ENCODE measurements around the gene CDH4. TPM values are rescaled to one million over a fixed set of nuclear protein-coding genes. Genes with fewer than 3 reads are reported as not detected.
"Not testable (repeated sequence)": the region's sequence is repeated elsewhere in the genome, so short reads cannot be mapped to it uniquely, and the experiment has no call there.

Gene CDH4
- total RNA-seq, 2 donors from 2014 or later: not detected

DNA sequence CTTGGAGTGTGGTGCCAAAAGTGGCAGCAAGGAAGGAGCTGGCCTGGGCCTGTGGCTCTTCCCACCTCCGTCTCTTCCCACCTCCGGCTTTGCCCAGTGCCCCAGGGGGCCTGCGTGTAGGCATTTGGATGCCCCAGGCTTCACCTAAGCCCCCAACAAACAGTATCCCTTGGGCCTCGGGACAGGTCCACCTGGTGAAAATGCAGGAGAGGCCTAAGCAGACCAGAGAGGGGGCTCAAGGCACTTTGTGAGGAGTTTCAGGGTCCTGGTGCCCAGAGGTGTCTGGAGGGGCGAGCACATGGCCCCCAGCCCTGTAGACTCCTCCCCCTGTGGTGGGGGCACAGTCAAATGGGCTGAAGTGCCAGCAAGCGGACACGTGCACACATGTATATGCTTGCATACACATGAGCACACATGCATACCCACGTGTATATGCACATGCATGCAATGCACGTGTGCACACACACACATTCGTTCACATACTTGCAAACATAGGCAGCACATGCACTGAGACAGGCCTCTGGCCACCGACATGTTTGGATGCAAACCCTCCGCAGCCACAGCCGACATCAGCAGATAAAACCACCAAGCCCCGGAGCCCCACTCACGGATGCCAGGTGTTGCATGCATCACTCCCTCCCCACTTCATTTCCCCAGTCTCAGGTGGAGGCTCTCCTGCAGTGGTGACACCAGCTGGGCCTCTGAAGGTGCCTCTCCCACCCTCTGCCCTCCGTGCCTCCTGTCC, 689.1 kb downstream of the CDH4 start:
- H3K36me3 ChIP-seq: no peaks in the 10 kb centered on the region
- DNase-seq (ENCODE audit: low spot score): no peak
- H3K4me3 ChIP-seq: no peak overlapping the region
- no peaks in the 10 kb centered on the region for H3K4me1 ChIP-seq (ENCODE audit: control insufficient read depth in 1 of 2, low read depth in 2 of 2)
- TF ChIP-seq CTCF (IDR thresholded peaks at IDR 0.05): no peak
- ATAC-seq (ENCODE audit: insufficient number of reproducible peaks, low FRiP score, low read depth): no peak
- H3K9me3 ChIP-seq: no peaks in the 10 kb centered on the region
- H3K27me3 ChIP-seq (replicated peaks; ENCODE audit: insufficient read depth): no peaks in the 10 kb centered on the region
- no peak overlapping the region for H3K27ac ChIP-seq

GRCh38 chr20:61941721-61942405, 689.8 kb downstream of the CDH4 start:
- no peaks in the 10 kb centered on the region for H3K27me3 ChIP-seq (replicated peaks; ENCODE audit: insufficient read depth)
- ATAC-seq (ENCODE audit: insufficient number of reproducible peaks, low FRiP score, low read depth): no peak

GRCh38 chr20:61942526-61942925, 690.5 kb downstream of the CDH4 start:
- Histone ChIP-seq H3K9me3 (no peaks in the 10 kb centered on the region), H3K36me3 (no peaks in the 10 kb centered on the region), H3K27me3 (replicated peaks; ENCODE audit: insufficient read depth) (no peaks in the 10 kb centered on the region), H3K27ac (no peak overlapping the region), H3K4me3 (no peak overlapping the region), H3K4me1 (ENCODE audit: control insufficient read depth in 1 of 2, low read depth in 2 of 2) (no peaks in the 10 kb centered on the region)
- ATAC-seq (ENCODE audit: insufficient number of reproducible peaks, low FRiP score, low read depth) (no peak), DNase-seq (ENCODE audit: low spot score) (no peak)
- TF ChIP-seq CTCF (IDR thresholded peaks at IDR 0.05): no peak

More at GRCh38 chr20:61941721-61942405, 689.8 kb downstream of the CDH4 start:
- Histone ChIP-seq H3K9me3 (no peaks in the 10 kb centered on the region), H3K4me1 (ENCODE audit: control insufficient read depth in 1 of 2, low read depth in 2 of 2) (no peaks in the 10 kb centered on the region), H3K4me3 (no peak overlapping the region), H3K36me3 (no peaks in the 10 kb centered on the region), H3K27ac (no peak overlapping the region)
- no peak for TF ChIP-seq CTCF (IDR thresholded peaks at IDR 0.05)
- no peak for DNase-seq (ENCODE audit: low spot score)

- not testable (repeated sequence) for H3K27ac ChIP-seq
Measured at GRCh38 chr20:61944967-61945366, 692.9 kb downstream of the CDH4 start.

DNA sequence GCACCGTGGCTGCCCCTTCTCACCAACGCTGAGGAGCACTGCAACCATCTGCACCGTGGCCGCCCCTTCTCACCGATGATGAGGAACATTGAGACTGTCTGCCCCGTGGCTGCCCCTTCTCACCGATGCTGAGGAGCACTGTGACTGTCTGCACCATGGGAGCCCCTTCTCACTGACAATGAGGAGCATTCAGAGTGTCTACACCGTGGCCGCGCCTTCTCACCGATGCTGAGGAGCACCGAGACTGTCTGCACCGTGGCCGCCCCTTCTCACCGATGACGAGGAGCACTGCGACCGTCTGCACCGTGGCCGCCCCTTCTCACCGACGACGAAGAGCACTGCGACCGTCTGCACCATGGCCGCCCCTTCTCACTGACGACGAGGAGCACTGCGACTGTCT, 693.4 kb downstream of the CDH4 start:
- not testable (repeated sequence) for H3K4me3 ChIP-seq; H3K27ac ChIP-seq; H3K4me1 ChIP-seq (ENCODE audit: control insufficient read depth in 1 of 2, low read depth in 2 of 2); H3K36me3 ChIP-seq; H3K9me3 ChIP-seq; H3K27me3 ChIP-seq (replicated peaks; ENCODE audit: insufficient read depth); DNase-seq (ENCODE audit: low spot score); ATAC-seq (ENCODE audit: insufficient number of reproducible peaks, low FRiP score, low read depth)

More at GRCh38 chr20:61944967-61945366, 692.9 kb downstream of the CDH4 start:
- H3K27me3 ChIP-seq (replicated peaks; ENCODE audit: insufficient read depth); H3K36me3 ChIP-seq; DNase-seq (ENCODE audit: low spot score); H3K4me3 ChIP-seq; H3K4me1 ChIP-seq (ENCODE audit: control insufficient read depth in 1 of 2, low read depth in 2 of 2); H3K9me3 ChIP-seq; ATAC-seq (ENCODE audit: insufficient number of reproducible peaks, low FRiP score, low read depth): not testable (repeated sequence)

GRCh38 chr20:61948056-61948455, 696.0 kb downstream of the CDH4 start:
- not testable (repeated sequence) for H3K9me3 ChIP-seq; H3K27ac ChIP-seq; H3K4me3 ChIP-seq; ATAC-seq (ENCODE audit: insufficient number of reproducible peaks, low FRiP score, low read depth); H3K36me3 ChIP-seq; DNase-seq (ENCODE audit: low spot score); H3K4me1 ChIP-seq (ENCODE audit: control insufficient read depth in 1 of 2, low read depth in 2 of 2); H3K27me3 ChIP-seq (replicated peaks; ENCODE audit: insufficient read depth)
